ENCODE measurements around the gene CTSC. TPM values are rescaled to one million over a fixed set of nuclear protein-coding genes. Genes with fewer than 3 reads are reported as not detected.

Gene CTSC
- total and polyA plus RNA-seq, 4 experiments from 2014 or later, result 57.1 to 161 (median 99.3) TPM

GRCh38 chr11:88359541-88359940 lies 22.0 kb upstream of the CTSC start:
- no peaks in the 10 kb centered on the region for H3K27me3 ChIP-seq (ENCODE audit: insufficient read depth, low read length)
- peak in 2 of 5 donors; percentile 14 to 24 for DNase-seq
- Mint-ChIP-seq H3K27me3 (no peaks in the 10 kb centered on the region), H3K4me1 (peaks cover 26 to 50% (median 40%) of the 10 kb centered on the region in 4 donors), H3K36me3 (no peaks in the 10 kb centered on the region), H3K27ac (peak overlapping the region in 2 of 7 donors; percentile 3 to 22), H3K9me3 (no peaks in the 10 kb centered on the region), H3K4me3 (peak overlapping the region in 7 of 8 donors; percentile 28 to 68 (median 54))
- intact Hi-C loops (cut with micrococcal nuclease), result no loop called here
- H3K36me3 ChIP-seq (ENCODE audit: insufficient read depth, low read length), result no peaks in the 10 kb centered on the region
- CTCF ChIA-PET (ENCODE audit: partially characterized antibody), result interaction anchor here (0.9 to 1.2 kb wide), 3 partner anchors 17 to 55 kb away, joined by 3 to 4 read pairs (median 3); no protein-coding TSS in a partner anchor
- no peaks in the 10 kb centered on the region for H3K9me3 ChIP-seq (ENCODE audit: control insufficient read depth in 1 of 2, low read length in 2 of 2)
- no peak overlapping the region for H3K27ac ChIP-seq (ENCODE audit: low read depth, low read length)
- POLR2A ChIA-PET (ENCODE audit: partially characterized antibody), result interaction anchor here (0.8 to 2.1 kb wide), 3 partner anchors 15 to 35 kb away, joined by 3 to 12 read pairs (median 4); partner anchors contain the start of gene CTSC
- peaks cover 53% of the 10 kb centered on the region for H3K4me1 ChIP-seq (ENCODE audit: insufficient read depth, low read length)
- H3K4me3 ChIP-seq (ENCODE audit: low read length in 2 of 2), result peak overlapping the region in 1 of 2 donors; percentile 27

DNA sequence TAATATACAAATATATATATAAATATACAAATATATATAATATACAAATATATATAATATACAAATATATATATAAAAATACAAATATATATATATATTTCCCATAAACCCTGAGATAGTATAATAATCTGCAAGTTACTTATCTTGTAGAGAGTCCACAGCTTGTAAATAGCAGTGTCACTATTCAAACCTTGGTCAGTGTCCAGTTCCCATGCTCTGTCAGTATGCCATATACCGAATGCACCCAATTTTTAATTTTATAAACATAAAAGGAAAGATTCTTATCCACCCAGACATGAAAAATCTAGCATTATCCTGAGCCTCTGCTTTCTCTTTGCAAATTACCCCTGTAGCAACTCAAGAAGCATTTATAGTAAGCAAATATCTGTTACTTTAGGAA lies 21.6 kb upstream of the CTSC start:
- peak overlapping the region in 1 of 8 donors; percentile 68 for H3K4me3 Mint-ChIP-seq
- no peaks in the 10 kb centered on the region for H3K9me3 Mint-ChIP-seq
- no peaks in the 10 kb centered on the region for H3K36me3 ChIP-seq (ENCODE audit: insufficient read depth, low read length)
- POLR2A ChIA-PET (ENCODE audit: partially characterized antibody), result interaction anchor here (0.8 to 2.1 kb wide), 3 partner anchors 15 to 34 kb away, joined by 3 to 12 read pairs (median 4); partner anchors contain the start of gene CTSC
- peak overlapping the region in 1 of 2 donors; percentile 27 for H3K4me3 ChIP-seq (ENCODE audit: low read length in 2 of 2)
- H3K4me1 ChIP-seq (ENCODE audit: insufficient read depth, low read length), result peaks cover 56% of the 10 kb centered on the region
- H3K27me3 ChIP-seq (ENCODE audit: insufficient read depth, low read length), result no peaks in the 10 kb centered on the region
- no peaks in the 10 kb centered on the region for H3K36me3 Mint-ChIP-seq
- H3K27me3 Mint-ChIP-seq, result no peaks in the 10 kb centered on the region
- intact Hi-C loops (cut with micrococcal nuclease), result no loop called here
- no peaks in the 10 kb centered on the region for H3K9me3 ChIP-seq (ENCODE audit: control insufficient read depth in 1 of 2, low read length in 2 of 2)
- DNase-seq, result no peak
- H3K4me1 Mint-ChIP-seq, result peaks cover 29 to 50% (median 39%) of the 10 kb centered on the region in 4 donors
- no peak overlapping the region for H3K27ac ChIP-seq (ENCODE audit: low read depth, low read length)
- CTCF ChIA-PET (ENCODE audit: partially characterized antibody), result interaction anchor here (0.9 to 1.2 kb wide), 3 partner anchors 17 to 56 kb away, joined by 3 to 4 read pairs (median 3); no protein-coding TSS in a partner anchor
- no peak overlapping the region for H3K27ac Mint-ChIP-seq

GRCh38 chr11:88358040-88358431 lies 20.5 kb upstream of the CTSC start:
- intact Hi-C loops (cut with micrococcal nuclease), result no loop called here
- no peaks in the 10 kb centered on the region for H3K36me3 Mint-ChIP-seq
- no peaks in the 10 kb centered on the region for H3K27me3 Mint-ChIP-seq
- no peak for DNase-seq
- H3K27ac Mint-ChIP-seq, result peak overlapping the region in 1 of 7 donors; percentile 81
- H3K27ac ChIP-seq (ENCODE audit: low read depth, low read length), result no peak overlapping the region
- H3K4me1 Mint-ChIP-seq, result peaks cover 30 to 48% (median 33%) of the 10 kb centered on the region in 4 donors
- H3K9me3 Mint-ChIP-seq, result no peaks in the 10 kb centered on the region
- H3K36me3 ChIP-seq (ENCODE audit: insufficient read depth, low read length), result no peaks in the 10 kb centered on the region
- ChIA-PET CTCF (ENCODE audit: partially characterized antibody) (no interaction called here), POLR2A (ENCODE audit: partially characterized antibody) (interaction anchor here (1.6 kb wide), 1 partner anchor 20 kb away, joined by 8 read pairs; the partner anchor contains the start of gene CTSC)
- no peaks in the 10 kb centered on the region for H3K27me3 ChIP-seq (ENCODE audit: insufficient read depth, low read length)
- peaks cover 49% of the 10 kb centered on the region for H3K4me1 ChIP-seq (ENCODE audit: insufficient read depth, low read length)
- no peaks in the 10 kb centered on the region for H3K9me3 ChIP-seq (ENCODE audit: control insufficient read depth in 1 of 2, low read length in 2 of 2)
- H3K4me3 ChIP-seq (ENCODE audit: low read length in 2 of 2), result no peak overlapping the region
- peak overlapping the region in 1 of 8 donors; percentile 41 for H3K4me3 Mint-ChIP-seq

DNA sequence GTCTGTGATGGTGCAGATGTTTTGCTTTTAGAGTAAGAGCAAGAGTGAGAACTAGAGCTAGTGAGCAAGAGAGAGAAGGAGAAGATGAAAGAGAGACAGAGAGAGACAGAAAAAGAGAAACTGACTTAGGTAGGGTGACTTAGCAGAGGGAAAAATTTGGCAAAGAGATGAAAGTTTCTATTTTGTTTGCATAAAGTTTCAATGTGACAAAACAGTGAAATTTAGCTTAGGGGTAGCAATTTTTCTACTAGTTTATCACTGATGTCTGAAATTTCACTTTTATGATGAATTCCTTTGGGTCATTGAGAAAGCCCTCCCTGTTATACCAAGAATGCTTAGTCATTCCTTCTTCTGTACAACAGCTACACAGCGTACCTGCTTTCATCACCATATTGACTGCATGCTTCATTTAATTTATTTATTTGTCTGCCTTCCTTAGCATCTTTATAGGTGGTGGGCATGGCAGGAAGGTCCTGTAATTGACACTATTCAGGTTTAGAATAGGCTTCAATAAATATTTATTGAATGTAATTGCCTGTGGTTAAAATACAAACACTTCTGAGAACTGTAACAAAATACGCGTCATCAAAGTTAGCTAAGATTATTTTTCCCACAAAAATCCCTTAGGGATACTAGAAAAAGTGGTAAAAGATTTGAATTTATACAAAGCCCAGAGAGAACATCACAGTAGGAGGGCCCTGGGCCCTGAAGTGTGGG lies 19.9 kb upstream of the CTSC start:
- Mint-ChIP-seq H3K4me3 (peak overlapping the region in 5 of 8 donors; percentile 0 to 85 (median 63)), H3K4me1 (peaks cover 28 to 46% (median 31%) of the 10 kb centered on the region in 4 donors), H3K27me3 (no peaks in the 10 kb centered on the region), H3K9me3 (no peaks in the 10 kb centered on the region), H3K36me3 (no peaks in the 10 kb centered on the region), H3K27ac (peak overlapping the region in 6 of 7 donors; percentile 1 to 92 (median 58))
- no peak for DNase-seq
- Histone ChIP-seq H3K4me3 (ENCODE audit: low read length in 2 of 2) (no peak overlapping the region), H3K27me3 (ENCODE audit: insufficient read depth, low read length) (no peaks in the 10 kb centered on the region), H3K27ac (ENCODE audit: low read depth, low read length) (no peak overlapping the region), H3K36me3 (ENCODE audit: insufficient read depth, low read length) (no peaks in the 10 kb centered on the region), H3K4me1 (ENCODE audit: insufficient read depth, low read length) (peaks cover 46% of the 10 kb centered on the region), H3K9me3 (ENCODE audit: control insufficient read depth in 1 of 2, low read length in 2 of 2) (no peaks in the 10 kb centered on the region)
- ChIA-PET CTCF (ENCODE audit: partially characterized antibody) (interaction anchor here (1.3 to 1.8 kb wide), 2 partner anchors 9 to 10 kb away, joined by 5 to 8 read pairs; no protein-coding TSS in a partner anchor), POLR2A (ENCODE audit: partially characterized antibody) (interaction anchor here (0.7 to 1.6 kb wide), 2 partner anchors 20 to 21 kb away, joined by 3 to 8 read pairs; partner anchors contain the start of gene CTSC)
- intact Hi-C loops (cut with micrococcal nuclease), result no loop called here

- Histone ChIP-seq H3K4me3 (ENCODE audit: low read length in 2 of 2) (no peak overlapping the region), H3K36me3 (ENCODE audit: insufficient read depth, low read length) (no peaks in the 10 kb centered on the region), H3K4me1 (ENCODE audit: insufficient read depth, low read length) (peaks cover 46% of the 10 kb centered on the region), H3K9me3 (ENCODE audit: control insufficient read depth in 1 of 2, low read length in 2 of 2) (no peaks in the 10 kb centered on the region), H3K27ac (ENCODE audit: low read depth, low read length) (no peak overlapping the region), H3K27me3 (ENCODE audit: insufficient read depth, low read length) (no peaks in the 10 kb centered on the region)
- DNase-seq, result no peak
- Mint-ChIP-seq H3K9me3 (no peaks in the 10 kb centered on the region), H3K4me3 (no peak overlapping the region), H3K27ac (no peak overlapping the region), H3K36me3 (no peaks in the 10 kb centered on the region), H3K27me3 (no peaks in the 10 kb centered on the region), H3K4me1 (peaks cover 28 to 46% (median 31%) of the 10 kb centered on the region in 4 donors)
- intact Hi-C loops (cut with micrococcal nuclease), result loop anchor here (2.0 kb wide), 1 partner anchor 19 kb away; the partner anchor contains the start of gene CTSC
- ChIA-PET CTCF (ENCODE audit: partially characterized antibody) (interaction anchor here (1.3 to 1.8 kb wide), 2 partner anchors 9 to 11 kb away, joined by 5 to 8 read pairs; no protein-coding TSS in a partner anchor), POLR2A (ENCODE audit: partially characterized antibody) (interaction anchor here (1.1 to 2.9 kb wide), 3 partner anchors 14 to 60 kb away, joined by 3 to 19 read pairs (median 4); partner anchors contain the start of gene CTSC)
Measured at GRCh38 chr11:88355887-88356286, 18.4 kb upstream of the CTSC start.

- Histone ChIP-seq H3K4me1 (ENCODE audit: insufficient read depth, low read length) (peaks cover 39% of the 10 kb centered on the region), H3K4me3 (ENCODE audit: low read length in 2 of 2) (no peak overlapping the region), H3K27ac (ENCODE audit: low read depth, low read length) (no peak overlapping the region), H3K36me3 (ENCODE audit: insufficient read depth, low read length) (no peaks in the 10 kb centered on the region), H3K9me3 (ENCODE audit: control insufficient read depth in 1 of 2, low read length in 2 of 2) (no peaks in the 10 kb centered on the region), H3K27me3 (ENCODE audit: insufficient read depth, low read length) (no peaks in the 10 kb centered on the region)
- Mint-ChIP-seq H3K27ac (peak overlapping the region in 4 of 7 donors; percentile 25 to 37 (median 30)), H3K4me1 (peaks cover 25 to 41% (median 26%) of the 10 kb centered on the region in 4 donors), H3K9me3 (no peaks in the 10 kb centered on the region), H3K27me3 (no peaks in the 10 kb centered on the region), H3K36me3 (no peaks in the 10 kb centered on the region), H3K4me3 (peak overlapping the region in 3 of 8 donors; percentile 14 to 45 (median 17))
- intact Hi-C loops (cut with micrococcal nuclease), result loop anchor here (2.0 kb wide), 1 partner anchor 18 kb away; the partner anchor contains the start of gene CTSC
- POLR2A ChIA-PET (ENCODE audit: partially characterized antibody), result interaction anchor here (1.3 to 2.9 kb wide), 2 partner anchors 13 to 18 kb away, joined by 4 to 19 read pairs; partner anchors contain the start of gene CTSC
- DNase-seq, result no peak
- CTCF ChIA-PET (ENCODE audit: partially characterized antibody), result interaction anchor here (1.8 kb wide), 1 partner anchor 12 kb away, joined by 5 read pairs; no protein-coding TSS in a partner anchor
Measured at GRCh38 chr11:88354912-88355311, 17.4 kb upstream of the CTSC start.

Data from CD4-positive, alpha-beta memory T cell (primary cell).